Ureter (tissue), 1 donor: ENCODE data around the gene EEF1A2. TPM values are rescaled to one million over a fixed set of nuclear protein-coding genes. Genes with fewer than 3 reads are reported as not detected.

Experiments
- DNase-seq: peaks from one replicate; pipeline ENCODE4 v3.0.0-alpha.2; 2020; ENCODE audit warnings: low spot score
- total RNA-seq: library from RNA; stranded (reverse); gene quantifications from one replicate; pipeline ENCODE4 v1.2.4, GENCODE V29; 2023
- donor health status: DM: yes; HTN: yes; CAD: no.

The EEF1A2 gene
- total RNA-seq, 1 donor from 2014 or later, result 20.2 TPM

DNA sequence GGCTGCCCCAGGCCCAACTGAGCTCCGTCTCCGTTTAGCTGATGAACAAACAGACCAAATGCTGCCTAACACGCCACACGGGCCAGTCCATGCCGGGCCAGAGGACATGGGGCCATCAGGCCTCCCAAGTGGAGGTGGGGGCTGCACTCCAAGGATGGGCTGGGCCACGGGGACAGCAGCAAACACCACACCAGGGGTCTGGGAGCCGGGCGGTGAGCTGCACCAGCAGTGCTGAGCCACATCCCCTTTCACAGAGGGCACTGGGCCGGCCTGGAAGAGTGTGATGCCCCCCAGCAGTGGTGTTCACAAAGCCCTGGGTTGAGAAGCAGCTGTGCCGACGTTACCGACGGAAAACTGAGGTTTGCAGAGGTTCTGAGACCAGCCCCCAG, 29.2 kb downstream of the EEF1A2 start:
- DNase-seq, result no peak

DNA sequence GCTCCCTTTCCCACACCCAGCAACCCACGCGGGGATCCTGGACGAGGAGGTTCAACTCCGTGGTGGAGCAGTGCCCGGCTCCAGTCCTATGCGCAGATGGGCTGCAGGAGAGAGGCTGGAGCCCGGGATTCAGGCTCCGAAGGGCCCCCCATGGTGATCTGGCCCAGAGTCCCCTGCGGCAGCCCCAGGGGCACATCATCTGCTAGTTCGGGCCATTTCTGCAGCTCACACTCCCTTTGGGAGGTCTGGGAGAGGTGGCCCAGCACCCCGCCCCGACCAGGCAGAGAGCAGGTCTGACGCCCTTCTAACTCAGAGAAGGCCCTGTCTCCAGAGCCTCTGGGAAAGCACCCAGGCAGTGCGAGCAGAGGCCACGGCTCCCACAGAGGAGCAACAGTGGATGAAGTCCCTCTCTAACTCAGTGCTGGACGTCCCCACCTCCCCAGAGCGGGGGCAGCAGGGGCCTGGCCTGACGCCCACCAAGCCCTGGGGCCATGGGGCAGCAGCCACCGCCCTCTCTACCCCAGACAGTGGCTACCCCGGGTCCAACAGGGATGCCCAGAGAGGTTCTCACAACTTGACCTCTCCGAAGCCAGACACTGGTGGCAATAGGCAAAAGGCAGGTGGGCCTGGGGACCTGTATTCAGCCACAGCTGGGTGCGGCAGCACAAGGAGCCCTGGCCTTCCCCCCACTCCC, 29.7 kb downstream of the EEF1A2 start:
- DNase-seq, result no peak

DNA sequence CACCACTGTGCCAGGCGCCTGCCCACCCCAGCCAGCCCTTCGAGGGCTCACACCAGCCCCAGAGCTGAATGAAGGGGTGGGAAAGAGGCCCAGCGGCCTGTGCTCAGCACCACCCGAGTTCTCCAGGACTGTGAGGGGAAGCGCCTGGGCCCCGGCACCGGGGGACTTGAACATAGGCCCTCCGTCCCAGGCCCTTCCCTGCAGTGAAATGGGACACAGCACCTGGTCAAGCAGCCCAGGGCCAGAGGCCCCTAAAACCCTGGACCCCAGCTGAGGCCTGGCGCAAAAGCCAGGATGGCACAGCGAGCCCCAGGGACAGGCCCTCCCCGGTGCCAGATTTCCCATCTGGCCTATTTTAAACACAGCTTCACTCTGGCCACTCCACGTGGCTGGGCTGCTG, 30.5 kb downstream of the EEF1A2 start:
- DNase-seq, result no peak

DNA sequence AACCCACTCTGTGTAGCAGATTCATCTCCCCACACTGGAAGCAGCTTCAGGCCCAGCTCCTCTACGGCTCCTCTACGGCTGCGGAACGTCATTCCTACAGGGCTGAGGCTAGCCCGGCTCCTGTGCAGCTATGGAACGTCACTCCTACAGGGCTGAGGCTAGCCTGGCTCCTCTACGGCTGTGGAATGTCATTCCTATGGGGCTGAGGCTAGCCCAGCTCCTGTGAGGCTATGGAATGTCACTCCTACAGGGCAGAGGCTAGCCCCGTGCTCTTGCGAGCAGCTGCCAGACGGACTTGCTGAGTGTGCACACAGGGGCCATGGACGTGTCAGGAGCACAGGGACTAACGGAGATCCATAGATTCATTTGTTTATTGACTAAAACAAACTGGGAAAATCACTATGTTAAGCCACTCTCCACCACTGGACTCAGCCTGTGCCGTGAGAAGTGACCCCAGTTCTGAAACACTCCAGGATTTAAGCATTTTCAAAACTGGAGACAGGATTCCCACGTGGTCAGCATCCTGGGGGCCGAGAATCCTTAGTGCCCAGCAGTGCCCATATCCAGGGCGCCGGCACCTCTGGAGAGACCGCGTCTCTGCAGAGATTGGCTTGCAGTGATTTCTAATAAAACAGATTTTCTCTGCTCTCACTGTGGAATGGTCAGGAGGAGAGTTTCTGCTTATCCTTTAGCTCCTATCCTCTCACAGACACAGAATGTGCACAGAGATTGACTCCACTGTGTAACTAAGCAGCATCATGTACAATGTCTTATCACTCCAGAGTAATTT, 31.4 kb downstream of the EEF1A2 start:
- DNase-seq, result no peak

DNA sequence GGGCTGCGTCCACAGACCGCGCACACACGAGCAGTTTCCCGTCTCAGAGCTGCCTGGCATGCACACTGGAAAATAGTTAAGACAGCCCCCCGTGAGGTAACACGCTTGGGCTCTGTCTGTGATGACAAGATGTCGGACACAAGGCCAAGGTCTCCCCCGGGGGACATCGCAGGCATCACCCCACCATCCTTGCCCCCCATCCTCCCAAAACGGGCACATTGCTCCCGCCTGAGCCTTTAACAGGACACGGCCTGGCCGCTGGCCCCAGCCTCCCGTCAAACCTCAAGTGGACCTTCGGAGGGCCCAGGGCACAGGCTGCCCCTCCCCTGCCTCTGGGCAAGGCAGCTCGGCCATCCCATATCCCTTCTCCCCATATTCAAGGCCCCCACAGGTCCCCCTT, 32.0 kb downstream of the EEF1A2 start:
- no peak for DNase-seq

DNA sequence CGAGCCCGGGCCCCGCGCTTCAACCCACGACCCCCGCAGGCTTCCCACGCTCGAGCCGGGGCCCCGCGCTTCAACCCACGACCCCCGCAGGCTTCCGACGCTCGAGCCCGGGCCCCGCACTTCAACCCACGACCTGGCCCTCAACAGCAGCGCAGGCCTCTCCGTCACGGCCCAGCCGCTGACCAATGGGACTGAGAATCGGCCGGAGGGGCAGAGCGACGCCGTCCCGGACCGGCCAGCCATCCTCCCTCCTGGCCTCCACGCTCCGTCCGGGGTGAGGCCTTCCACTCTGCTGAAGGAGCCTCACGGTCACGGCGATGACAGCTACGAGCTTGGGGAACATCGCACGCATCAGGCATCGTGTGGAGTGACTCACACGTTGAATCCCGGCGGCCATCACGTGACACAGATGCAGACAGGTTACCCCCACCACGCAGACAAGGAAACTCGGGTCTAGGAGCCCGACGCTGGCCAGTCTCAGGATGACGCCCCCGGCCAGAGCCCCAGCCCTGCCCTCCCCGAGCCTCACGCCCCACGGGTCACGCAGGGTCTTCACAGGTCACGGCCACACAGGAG, 32.5 kb downstream of the EEF1A2 start:
- DNase-seq, result no peak

DNA sequence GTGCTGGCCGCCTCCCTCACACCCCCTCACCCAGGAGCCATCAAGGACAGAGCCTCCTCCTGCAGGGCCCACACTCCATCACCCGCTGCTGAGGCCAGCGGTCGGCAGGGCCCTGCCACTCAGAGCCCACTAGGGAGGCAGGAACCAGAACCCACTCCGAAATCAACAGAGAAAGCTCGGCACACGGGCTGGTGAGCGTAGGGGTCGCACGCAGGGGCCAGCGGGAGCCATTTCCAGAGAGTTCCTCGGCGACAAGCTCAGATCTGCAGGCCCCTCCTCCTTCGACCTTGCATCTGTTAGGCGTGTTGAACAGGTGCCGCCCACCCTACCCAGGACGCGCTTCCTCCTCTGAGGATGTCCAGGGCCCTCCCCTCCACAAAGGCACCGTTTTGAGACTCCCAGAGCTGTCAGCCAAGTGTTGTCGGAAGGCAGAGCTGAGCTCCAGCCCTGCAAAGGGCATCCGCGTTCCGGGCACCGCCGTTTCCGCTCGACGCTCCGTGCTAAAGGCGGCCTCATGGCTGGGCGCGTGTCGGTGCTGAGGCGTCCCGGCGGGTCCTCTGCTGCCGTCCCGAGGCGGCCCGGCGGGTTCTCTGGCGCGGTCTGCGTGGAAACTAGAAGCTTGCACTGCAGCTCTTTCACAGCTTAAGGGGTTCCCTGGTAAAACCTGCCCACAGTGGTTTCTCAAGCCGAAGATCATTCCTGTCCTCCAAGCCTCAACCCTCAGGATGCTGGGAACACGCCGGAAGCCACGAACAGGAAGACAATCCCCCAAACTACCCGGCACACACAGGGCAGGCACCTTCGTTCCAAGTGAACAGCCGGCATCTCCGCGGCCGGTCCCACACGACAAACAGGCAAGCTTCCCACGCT, 33.3 kb downstream of the EEF1A2 start:
- no peak for DNase-seq

DNA sequence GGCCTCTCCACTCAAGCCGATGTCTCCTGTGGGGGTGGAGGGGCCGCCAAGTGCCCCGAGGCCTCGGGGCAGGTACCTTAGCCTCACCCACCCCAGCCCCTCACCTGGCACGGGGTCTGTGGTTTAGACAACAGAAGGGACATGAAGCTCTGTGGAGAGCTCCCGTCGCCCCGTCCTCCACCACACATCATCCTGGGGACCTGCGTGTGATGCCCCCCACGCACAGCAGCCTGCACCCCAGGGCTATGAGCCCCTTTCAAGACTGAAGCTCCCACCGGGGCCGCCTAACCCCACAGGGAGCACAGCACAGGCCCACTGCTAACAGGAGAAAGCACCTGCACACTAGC, 34.6 kb downstream of the EEF1A2 start:
- no peak for DNase-seq

DNA sequence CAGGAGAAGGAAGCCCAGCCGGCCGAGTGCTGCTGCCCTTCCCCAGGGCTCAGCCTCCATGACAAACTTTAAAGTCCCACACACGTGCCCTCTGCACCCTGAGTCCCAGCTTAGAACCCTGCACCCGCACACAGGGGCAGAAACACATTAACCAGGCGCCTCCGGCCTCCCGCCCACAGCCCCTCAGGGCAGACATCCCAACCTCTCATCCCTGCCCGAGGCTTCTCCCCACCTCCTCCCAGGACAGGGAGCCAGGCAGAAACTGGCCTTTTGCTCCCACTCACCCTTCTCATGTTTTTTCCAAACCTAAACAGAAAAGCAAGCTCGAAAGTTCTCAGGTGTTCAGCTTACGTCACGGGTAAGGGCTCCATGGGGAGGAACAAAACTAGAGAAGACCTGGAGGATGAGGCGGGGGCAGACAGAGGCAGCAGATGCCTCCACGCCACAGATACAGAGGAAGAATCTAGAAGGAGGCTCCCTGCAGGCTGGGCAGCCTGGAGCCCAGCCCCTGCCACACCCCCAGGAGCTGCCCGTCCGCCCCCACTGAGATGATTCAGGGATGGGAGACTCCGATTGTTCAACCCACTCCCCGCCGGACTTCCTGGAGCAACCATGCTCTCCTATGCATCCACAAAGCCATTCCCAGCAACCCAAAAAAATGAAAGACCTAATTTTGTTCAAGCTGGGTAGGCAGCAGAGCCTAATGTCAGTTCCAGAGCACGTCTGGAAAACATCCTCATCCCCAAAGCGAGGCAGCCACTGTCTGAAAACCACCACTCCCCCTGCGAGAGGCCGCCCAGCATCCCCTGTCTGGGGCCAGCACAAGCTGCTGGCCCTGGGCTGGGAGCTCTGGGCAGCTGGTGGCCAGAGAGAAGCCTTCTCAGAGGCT, 35.2 kb downstream of the EEF1A2 start:
- no peak for DNase-seq

DNA sequence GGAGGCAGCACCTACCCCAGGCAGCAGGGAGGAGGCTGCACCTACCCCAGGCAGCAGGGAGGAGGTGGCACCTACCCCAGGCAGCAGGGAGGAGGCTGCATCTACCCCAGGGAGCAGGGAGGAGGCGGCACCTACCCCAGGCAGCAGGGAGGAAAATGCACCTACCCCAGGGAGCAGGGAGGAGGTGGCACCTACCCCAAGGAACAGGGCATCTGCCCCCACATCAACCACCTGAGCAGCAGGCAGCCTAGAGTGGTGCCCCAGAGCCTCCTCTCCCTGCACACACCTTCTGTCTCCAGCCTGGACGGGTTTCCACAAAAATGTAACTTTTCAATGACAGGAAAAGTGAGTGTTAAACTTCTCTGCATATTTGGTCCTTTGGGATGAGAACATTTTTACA, 36.6 kb downstream of the EEF1A2 start:
- no peak for DNase-seq

DNA sequence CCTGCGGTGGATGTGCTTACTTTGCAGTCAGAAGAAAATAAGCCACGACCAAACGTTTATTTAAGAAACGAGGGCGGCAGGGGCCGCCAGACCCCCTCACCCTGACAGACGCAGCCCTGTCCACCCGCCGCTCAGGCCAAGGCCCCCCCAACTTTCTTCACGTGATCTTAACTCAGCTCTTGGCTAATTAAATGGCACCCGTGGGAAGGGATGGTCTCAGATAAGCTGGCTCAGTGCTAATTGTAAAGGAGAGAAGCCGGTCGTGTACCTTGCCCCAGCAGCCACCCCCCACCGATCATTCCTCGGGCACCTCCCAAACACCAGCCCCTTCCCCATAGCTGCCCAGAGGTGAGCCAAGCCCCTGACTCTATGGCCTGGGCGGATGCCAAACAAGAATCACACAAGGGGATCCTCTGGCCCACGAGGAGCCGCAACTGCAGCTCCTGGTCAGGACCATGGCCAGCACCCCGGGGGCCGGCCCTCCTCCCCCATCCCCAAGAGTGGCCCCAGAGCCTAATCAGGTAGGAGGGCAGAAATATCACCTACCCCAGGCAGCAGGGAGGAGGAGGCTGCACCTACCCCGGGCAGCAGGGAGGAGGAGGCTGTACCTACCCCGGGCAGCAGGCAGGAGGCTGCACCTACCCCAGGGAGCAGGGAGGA, 37.6 kb downstream of the EEF1A2 start:
- DNase-seq, result no peak

DNA sequence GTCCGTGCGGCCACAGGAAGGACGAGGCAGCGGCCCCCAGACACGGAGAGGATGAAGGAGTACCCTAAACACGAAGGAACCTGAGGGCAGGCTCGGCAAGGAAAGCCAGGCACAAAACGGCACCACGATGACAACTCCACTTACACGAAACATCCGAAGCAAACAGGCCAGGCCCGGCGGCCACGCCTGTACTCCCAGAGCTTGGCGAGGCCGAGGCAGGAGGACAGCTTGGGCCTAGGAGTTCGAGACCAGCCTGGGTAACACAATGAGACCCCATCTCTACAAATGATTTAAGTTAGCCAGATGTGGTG, 39.9 kb downstream of the EEF1A2 start:
- DNase-seq, result no peak

DNA sequence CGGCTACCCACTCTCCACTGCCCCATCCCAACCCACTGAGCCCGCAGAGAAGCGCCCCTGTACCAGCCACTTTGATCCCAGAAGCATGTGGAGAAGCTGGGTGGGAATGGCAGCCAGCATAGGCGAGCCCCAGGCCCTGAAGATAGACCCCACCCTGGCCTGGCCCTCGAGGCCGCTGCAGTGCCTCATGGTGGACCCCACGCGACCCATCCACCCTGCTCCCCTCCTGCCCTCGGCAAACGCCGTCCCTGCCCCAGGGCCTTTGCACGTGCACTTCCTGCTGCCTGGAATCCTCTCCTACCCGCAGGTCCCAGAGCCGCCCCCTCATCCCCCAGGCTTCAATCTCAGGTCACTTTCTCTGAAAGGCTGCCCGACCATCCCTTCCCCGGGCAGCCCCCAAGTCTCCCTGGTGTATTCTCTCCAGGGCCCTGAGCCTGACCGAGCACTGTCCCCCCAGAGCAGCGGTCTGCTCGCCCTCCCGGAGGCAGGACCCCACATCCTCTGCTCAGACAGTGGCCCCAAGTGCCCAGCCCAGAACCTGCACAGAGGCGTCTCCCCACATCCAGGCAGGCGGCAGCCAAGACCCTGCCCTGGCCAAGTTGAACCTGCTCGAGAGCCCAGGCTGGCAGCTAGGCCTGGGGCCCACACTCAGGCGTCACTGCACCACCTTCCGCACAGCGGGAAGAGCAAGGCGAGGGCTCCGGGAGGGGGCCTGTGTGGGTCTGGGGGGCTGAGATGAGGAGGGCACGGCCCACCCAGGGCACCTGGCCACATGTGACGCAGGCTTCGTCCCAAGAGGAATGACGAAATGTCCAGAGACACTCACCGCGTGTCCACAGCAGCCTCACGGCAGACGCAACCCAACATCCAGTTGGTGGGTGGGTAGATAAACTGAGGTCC, 40.5 kb downstream of the EEF1A2 start:
- DNase-seq, result no peak

DNA sequence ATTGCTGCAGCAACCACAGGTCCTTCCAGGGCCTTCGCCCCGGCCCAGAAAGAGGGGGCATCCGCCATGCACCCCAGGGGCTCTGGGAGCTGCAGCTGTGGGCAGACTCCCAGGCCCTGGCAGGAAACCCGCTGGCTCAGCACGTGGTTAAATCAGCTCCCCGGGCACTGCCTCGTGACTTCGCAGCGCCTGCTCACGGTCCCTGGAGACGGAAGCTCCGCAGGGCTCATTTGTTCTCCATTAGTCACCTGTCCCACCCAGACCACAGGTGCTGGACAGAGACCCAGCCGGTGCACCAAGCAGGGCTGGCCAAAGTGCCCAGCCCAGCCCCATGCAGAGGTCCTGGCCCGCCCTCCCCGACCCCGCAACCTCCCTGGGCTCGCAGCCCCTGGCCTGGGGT, 41.1 kb downstream of the EEF1A2 start:
- no peak for DNase-seq

DNA sequence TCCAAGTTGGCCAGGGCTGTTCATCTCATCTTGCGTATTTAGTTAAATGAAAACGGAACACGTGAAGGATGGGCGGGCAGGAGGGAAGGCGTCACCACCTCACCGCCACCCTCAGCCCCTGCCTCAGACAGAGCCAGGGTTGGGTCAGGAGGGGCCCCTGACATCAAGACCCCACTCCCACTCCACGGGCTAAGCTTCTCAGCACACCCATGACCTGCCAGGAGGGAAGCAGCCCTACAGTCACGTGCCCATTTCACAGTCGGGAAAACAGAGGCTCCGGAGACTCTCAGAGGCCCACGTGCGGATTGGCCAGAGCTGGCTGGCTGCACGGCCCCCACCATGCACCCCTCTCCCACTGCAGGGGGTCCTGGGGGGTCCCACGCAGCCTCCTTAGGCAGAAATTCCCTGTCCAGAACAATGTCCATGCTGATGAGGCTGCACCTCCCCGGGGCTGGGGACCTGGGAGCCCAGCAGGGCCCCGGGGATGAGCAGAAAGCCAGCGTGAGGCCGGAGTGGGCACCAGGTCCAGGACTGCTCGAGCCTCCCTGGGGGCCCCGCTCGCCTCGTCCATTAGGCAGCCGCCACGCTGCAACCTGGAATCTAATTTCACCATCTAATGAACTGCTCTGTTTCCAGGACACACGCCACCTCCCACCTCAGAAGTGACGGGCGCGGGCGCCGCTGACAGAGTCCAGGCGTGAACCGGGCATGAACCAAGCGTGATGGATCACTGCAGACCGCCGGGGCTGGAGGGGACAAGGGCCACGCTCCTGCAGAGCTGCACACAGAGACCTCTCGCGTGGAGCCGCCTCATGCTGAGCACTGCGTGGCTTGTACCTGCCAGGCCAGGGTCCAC, 42.2 kb downstream of the EEF1A2 start:
- DNase-seq, result no peak

DNA sequence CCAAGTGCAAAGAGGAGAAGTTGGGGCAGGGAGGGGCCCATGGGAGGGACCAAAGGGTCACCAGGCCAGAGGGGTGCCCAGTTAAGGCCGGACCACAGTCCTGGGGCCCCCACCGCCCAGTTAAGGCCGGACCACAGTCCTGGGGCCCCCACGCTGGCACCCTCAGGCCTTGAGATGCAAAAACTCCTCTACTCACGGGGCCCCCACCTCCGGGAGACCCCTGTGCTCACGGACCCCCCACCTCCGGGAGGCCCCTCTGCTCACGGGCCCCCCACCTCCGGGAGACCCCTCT, 43.4 kb downstream of the EEF1A2 start:
- no peak for DNase-seq

DNA sequence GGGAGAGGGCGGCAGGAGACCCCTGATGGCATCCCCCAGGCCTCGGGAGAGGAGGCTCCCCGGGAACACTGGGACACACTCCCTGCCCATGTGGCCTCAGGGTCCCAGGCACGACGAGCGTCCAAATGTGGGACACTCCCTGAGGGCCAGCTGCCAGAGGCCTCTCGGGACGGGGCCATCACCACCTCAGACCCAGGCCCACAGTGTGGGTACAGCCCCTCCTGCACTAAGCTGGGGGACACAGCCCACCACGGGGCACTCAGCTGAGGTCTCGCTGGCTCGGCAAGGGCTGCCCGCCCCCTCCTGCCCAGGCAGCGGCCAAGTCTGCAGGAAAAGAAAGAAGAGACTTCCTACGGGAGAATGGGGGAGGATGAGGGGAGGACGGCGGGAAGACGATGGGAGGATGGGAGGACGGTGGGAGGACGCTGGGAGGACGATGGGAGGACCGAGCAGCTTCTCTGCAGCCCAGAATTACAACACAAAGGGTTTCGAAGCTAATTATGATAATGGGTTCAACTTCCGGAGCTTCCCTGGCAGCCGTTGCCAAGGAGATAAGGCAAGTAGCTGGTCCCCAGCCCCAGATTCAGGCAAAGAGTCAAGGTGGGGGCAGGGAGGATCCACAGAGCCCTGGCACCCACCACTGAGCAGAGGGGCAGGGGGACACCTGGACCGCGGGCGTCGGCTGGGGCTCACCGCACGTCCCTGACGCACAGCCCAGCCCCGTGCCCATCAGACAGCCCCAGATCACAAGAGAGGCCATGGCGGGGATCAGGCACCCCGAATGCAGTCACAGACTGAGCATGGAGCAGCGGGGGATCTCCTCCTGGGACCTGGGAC, 43.9 kb downstream of the EEF1A2 start:
- no peak for DNase-seq

DNA sequence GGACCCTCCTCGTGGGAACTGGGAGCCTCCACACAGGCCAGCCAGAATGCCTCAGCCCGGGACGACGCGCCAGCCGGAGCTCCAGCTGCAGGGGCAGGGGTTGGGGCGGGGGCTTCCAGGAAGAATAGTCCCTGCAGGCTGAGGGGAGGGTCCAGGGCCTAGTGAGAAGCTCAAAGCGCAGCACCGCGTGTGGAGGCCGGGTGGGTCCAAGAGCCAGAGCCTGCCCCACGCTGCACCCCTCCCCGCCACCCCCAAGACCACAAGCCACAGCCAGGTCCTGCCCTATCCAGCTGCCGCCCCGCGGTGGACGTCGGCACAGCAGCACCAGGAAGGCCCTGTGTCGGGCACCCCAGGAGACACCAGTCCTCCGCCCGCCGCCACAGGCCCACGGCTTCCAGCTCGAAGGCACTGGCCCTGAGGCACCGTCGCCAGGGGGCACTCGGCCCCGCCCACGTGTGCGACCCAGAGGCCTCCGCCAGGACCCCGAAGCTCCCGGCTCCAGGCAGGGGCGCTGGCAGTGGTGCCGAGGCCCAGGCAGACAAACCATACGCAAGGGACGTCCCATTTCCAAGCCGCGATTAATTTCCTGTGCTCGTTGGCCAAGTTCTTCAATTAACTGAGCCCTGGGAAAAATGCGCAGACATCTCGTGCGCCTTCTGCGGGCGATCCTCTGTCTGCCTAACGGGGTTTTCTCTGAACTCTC, 45.9 kb downstream of the EEF1A2 start:
- DNase-seq, result no peak
